Activated CD4-positive, alpha-beta T cell treated with anti-CD3 and anti-CD28 coated beads, Interleukin-2, amount 50 U/mL, for 24 hours (primary cell): ENCODE data around the gene LSM10.
A peak's percentile ranks its signal among the peaks of the same experiment; 100 is the strongest.

ENCODE experiments used
- DNase-seq, 2 donors: peaks; one replicate each; pipeline ENCODE4 v3.0.0-alpha.2; 2020; ENCODE audit warnings: low read depth in 1 of 2, low spot score in 1 of 2

Gene LSM10

GRCh38 chr1:36385410-36386264 is 12.1 kb downstream of the LSM10 start, which contains the start of gene STK40:
STK40 (minus strand) TSS chr1:36385924; CDS start chr1:36361332, 24,592 bp downstream.
- DNase-seq, result peak; percentile 97

- DNase-seq, result no peak
Measured at GRCh38 chr1:36384542-36385409, 12.9 kb downstream of the LSM10 start.

GRCh38 chr1:36383240-36383639 is 14.5 kb downstream of the LSM10 start:
- no peak for DNase-seq

- no peak for DNase-seq
Measured at GRCh38 chr1:36382669-36383068, 15.0 kb downstream of the LSM10 start.

DNA sequence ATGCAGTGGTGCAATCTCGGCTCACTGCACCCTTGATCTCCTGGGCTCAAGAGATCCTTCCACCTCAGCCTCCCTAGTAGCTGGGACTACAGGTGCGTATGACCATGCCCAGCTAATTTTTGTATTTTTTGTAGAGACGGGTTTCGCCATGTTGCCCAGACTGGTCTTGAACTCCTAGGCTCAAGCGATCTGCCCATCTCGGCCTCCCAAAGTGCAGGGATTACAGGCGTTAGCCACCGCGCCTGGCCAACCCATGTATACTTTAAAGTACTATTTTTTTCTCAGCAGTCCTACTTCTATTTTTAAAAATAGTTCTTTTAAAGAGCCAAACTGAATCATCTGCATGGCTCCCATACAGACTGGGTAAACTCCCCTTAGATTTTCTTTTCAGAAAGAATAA is 15.5 kb downstream of the LSM10 start:
- DNase-seq, result no peak

DNA sequence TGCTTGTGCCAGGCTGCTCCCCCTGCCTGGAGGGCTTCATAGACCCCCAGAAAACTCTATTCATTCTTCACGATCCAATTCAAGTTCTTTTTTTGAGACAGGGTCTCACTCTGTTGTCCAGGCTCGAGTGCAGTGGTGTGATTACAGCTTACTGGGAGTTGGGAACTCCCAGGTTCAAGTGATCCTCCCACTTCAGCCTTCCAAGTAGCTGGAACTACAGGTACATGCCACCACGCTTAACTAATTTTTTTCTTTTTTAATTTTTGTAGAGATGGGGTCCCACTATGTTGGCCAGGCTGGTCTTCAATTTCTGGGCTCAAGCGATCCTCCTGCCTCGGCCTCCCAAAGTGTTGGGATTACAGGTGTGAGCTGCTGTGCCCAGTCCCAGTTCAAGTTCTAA is 16.3 kb downstream of the LSM10 start:
- no peak for DNase-seq

DNA sequence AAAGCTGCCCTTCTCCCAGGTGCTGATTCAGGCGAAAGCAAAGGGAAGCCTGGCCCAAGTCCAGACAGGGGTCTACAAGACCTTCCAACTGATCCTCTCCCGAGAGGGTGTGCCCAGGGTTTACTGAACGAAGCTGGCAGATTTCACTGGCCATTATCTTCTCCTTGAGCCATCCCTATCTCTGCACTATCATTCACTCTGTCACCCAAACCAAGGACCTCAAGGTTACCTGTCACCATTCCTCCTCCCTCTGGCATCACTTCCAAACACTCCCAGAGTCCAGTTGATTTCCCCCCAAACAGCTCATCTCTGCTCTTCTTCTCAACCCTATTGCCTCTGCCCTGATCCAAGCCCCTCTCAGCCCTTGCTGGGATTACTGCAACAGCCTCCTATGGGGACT is 16.9 kb downstream of the LSM10 start:
- no peak for DNase-seq

DNA sequence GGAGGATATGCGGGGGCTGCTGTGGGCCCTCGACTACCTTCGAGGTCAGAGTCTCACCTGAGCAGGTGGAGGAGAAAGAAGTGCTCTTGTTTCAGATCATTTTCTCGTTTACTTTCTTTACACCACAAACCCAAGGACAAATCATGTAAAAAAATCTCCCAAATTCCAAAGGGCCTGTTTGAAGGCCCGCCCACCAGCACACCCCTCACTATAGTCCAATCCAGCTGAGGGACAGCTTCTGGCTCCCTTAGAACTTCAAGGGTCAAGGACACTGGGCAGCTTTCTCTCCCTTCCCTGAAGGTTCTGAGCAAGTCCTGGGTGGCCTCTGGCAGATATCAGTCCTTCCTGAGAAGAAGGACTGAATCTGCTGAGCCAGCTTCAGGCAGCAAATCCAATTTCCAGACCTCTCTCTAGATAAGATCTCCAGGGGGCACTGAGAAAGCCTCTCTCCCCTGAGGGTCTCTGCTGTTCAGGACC is 17.5 kb downstream of the LSM10 start:
- no peak for DNase-seq

DNA sequence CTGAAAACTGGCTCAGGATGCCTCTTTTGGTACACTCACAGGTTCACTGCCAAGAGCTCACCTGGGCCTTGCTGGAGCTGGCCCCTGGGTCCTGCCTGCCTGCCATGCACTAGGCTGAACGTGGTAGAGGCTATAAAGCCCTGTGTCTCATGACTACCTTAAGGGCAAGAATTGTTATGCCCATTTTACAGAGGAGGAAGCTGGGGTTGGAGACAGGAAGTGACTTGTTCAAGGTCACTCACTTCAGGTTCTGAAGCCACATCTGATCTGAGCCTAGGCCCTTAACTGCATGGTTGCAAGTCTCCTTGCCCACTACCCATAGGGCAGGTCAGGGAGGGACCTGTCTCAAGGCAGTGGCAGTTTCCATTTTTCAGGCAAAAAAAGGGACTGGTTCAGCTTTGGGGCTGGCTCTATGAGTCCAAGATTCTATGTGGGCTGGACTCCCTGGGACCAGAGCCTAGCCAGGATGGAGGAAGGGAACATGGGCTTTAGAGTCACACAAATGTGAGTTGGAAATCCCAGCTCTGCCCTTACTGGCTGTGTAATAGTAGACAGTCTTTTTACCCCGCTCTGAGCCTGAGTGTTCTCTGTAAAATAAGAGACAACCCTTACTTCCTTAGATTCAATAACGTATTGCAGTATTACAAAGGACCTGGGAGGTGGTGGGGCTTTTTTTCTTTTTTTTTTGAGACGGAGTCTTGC is 19.8 kb downstream of the LSM10 start:
- no peak for DNase-seq

DNA sequence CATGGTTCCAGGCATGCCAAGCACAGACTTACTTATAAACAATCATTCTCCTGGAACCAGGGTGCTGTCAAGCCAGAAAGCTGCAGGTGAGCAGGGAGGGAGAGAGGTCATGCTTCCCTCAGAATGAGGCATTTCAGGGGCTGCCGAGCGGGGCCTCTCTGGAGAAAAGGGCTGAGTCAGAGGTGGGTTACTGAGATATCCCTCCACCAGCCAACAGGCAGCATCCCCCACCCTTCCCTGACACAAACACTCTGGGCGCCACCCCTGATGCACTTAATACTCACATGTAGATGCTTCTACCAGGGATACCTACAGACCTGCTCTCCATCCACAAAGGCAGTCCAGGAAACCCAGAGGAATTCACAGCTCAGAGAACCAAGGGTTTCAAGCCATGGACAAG is 25.1 kb downstream of the LSM10 start:
- no peak for DNase-seq

GRCh38 chr1:36369061-36369861 is 28.4 kb downstream of the LSM10 start:
- DNase-seq, result peak; percentile 71 to 80

DNA sequence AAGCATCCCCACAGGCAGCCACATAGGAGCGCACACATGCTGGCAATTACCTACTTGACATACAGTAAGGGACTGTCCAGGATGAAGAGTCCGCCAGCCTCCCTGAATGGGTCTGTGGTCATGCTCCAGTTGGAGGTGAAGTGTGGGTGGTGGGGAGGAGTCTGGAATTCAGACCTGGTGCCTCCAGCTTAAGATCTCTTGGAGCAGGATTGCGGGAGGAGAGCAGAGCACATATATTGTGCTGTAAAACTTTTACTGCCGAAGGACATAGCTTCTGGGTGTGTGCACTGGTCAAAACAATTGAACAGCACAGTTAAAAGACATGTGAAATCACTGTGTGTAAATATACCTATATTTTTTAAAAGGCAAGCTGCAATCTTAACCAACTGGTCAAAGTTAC is 29.9 kb downstream of the LSM10 start:
- DNase-seq, result no peak

GRCh38 chr1:36367066-36367465 is 30.6 kb downstream of the LSM10 start:
- DNase-seq, result no peak

- peak in 1 of 2 donors; percentile 35 for DNase-seq
Measured at GRCh38 chr1:36366091-36366661, 31.5 kb downstream of the LSM10 start.

- DNase-seq, result no peak
Measured at GRCh38 chr1:36365381-36365780, 32.3 kb downstream of the LSM10 start.

DNA sequence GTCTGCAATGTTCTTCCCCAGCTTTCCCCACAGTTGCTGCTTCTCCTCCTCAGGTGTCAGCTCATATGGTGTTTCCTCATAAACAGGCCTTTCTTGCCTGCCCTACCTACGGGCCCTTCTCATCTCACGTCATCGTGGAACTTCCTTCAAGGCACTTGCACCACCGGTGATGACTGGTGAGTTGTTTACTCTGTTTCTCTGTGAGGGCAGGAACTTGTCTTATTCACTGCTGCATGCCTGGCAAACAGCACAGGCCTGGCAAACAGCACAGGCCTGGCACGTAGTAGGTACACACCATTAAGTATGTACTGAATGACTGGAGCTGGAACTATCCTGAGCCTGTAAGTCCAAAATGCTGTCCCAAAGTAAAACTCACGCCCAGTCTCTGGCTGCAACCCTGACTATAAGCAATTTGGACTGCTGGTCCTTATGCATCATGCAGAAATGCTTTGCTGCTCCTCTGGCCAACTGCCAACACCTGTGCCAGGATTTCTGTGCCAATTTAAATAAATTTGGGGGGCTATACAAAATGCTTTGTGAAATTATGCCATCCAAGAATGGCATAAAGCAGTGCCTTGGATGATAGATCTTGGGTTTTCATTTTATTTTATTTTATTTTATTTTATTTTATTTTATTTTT is 37.7 kb downstream of the LSM10 start:
- peak in 1 of 2 donors; percentile 17 for DNase-seq

GRCh38 chr1:36359383-36359782 is 38.3 kb downstream of the LSM10 start:
- DNase-seq, result no peak

DNA sequence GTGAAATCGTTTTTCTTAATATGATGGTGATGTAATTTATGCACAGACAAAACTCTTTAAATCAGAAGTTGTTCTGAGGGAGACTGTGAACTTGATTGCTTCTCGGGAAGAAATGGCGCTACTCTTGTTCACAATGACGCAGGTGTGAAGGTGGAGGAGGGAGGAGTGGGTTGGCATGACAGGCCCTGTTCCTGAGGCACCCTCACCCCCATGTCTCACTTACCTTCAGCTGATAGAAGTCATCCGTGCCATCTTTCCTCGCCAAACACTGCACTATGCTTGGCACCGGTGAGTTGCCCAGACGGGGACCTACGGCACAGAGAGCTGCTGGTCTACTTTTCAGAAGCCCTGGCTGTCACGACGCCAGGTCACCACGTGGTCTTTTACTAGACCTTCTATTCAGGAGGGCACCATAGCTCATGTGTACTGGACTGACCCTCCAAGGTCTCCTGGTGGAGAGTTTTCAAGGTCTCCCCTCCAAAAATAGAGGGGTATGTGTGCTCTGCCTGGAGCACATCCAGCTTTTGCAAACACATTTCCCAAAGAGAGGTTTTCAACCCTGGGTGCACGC is 39.1 kb downstream of the LSM10 start:
- no peak for DNase-seq

DNA sequence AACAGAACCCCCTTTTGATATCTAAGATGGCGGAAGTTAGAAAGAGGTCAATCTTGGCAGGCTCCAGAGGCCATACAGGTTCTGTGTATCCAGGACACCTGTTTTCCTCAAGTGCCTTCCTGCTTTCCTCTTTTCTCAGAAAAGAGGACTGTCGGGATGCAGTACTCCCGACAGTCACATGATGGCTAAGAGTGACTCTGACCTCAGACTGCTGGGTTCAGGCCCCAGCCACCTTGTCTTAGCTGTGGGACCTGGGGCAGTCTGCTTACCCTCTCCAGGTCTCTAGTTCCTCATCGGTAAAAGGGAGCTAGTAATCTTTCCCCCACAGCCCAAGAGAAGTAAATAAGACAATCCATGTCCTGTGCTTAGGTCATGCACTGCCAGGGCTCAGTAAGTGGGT is 41.9 kb downstream of the LSM10 start:
- no peak for DNase-seq
